ENCODE data around the gene GJA4.

Gene GJA4

GRCh38 chr1:34792868-34793727 is at the start of gene GJA4:
TSS of gene GJA4 (plus strand) at chr1:34792999. CDS start at chr1:34794214, 1,215 bp downstream.
- Histone ChIP-seq H3K4me3 (ENCODE audit: insufficient read length, low read depth) (no peak within 1 kb of the TSS), H3K27me3 (ENCODE audit: insufficient read depth, insufficient read length) (no peaks in the 10 kb centered on the region), H3K4me1 (ENCODE audit: insufficient read depth, insufficient read length) (peaks cover 4% of the 10 kb centered on the region), H3K9ac (ENCODE audit: insufficient read length, low read depth) (no peak within 1 kb of the TSS), H3K9me3 (ENCODE audit: insufficient read depth, low read length) (no peaks in the 10 kb centered on the region), H3K36me3 (ENCODE audit: insufficient read depth, insufficient read length, low read length) (no peaks in the 10 kb centered on the region)
- no peak for DNase-seq (ENCODE audit: low read depth, low spot score)
- TF ChIP-seq YY1 (IDR thresholded peaks at IDR 0.05; ENCODE audit: insufficient read depth, insufficient read length) (no peak), SUZ12 (IDR thresholded peaks at IDR 0.05; ENCODE audit: extremely low read depth, insufficient read depth, insufficient read length) (no peak), ZNF274 (IDR thresholded peaks at IDR 0.05; ENCODE audit: low read depth, low read length) (no peak)

GRCh38 chr1:34743775-34744174 is 49.0 kb upstream of the GJA4 start:
- H3K4me1 ChIP-seq (ENCODE audit: insufficient read depth, insufficient read length): peaks cover 14% of the 10 kb centered on the region
- no peaks in the 10 kb centered on the region for H3K36me3 ChIP-seq (ENCODE audit: insufficient read depth, insufficient read length, low read length)
- TF ChIP-seq ZNF274 (IDR thresholded peaks at IDR 0.05; ENCODE audit: low read depth, low read length) (no peak), SUZ12 (IDR thresholded peaks at IDR 0.05; ENCODE audit: extremely low read depth, insufficient read depth, insufficient read length) (no peak), YY1 (IDR thresholded peaks at IDR 0.05; ENCODE audit: insufficient read depth, insufficient read length) (no peak)
- no peak overlapping the region for H3K9ac ChIP-seq (ENCODE audit: insufficient read length, low read depth)
- peaks cover 19% of the 10 kb centered on the region for H3K27me3 ChIP-seq (ENCODE audit: insufficient read depth, insufficient read length)
- no peaks in the 10 kb centered on the region for H3K9me3 ChIP-seq (ENCODE audit: insufficient read depth, low read length)
- DNase-seq (ENCODE audit: low read depth, low spot score): no peak
- no peak overlapping the region for H3K4me3 ChIP-seq (ENCODE audit: insufficient read length, low read depth)

DNA sequence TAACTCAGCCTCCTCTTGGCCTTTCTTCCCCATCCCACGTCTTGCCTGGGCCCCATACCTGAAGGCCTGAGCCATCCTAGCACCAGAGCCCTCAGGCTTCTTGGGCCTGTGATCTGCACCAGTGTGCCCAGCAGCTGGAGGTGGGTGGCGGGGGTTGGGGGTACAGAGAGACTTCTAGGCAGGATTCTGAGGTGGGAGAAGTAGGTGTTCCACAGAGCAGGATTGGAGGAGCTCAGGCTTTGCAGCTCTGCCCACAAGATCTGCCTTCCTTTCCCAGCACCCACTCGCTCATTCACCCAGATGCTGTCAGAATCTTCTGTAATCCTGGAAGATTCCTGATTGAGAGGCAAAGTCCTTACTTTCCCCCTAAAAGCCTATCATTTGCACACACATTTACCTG is 47.9 kb upstream of the GJA4 start:
- DNase-seq (ENCODE audit: low read depth, low spot score): no peak
- H3K27me3 ChIP-seq (ENCODE audit: insufficient read depth, insufficient read length): peaks cover 19% of the 10 kb centered on the region
- H3K4me1 ChIP-seq (ENCODE audit: insufficient read depth, insufficient read length): peaks cover 6% of the 10 kb centered on the region
- TF ChIP-seq YY1 (IDR thresholded peaks at IDR 0.05; ENCODE audit: insufficient read depth, insufficient read length) (no peak), ZNF274 (IDR thresholded peaks at IDR 0.05; ENCODE audit: low read depth, low read length) (no peak), SUZ12 (IDR thresholded peaks at IDR 0.05; ENCODE audit: extremely low read depth, insufficient read depth, insufficient read length) (no peak)
- H3K36me3 ChIP-seq (ENCODE audit: insufficient read depth, insufficient read length, low read length): no peaks in the 10 kb centered on the region
- no peak overlapping the region for H3K9ac ChIP-seq (ENCODE audit: insufficient read length, low read depth)
- no peak overlapping the region for H3K4me3 ChIP-seq (ENCODE audit: insufficient read length, low read depth)
- no peaks in the 10 kb centered on the region for H3K9me3 ChIP-seq (ENCODE audit: insufficient read depth, low read length)

GRCh38 chr1:34745666-34746065 is 47.1 kb upstream of the GJA4 start:
- no peak overlapping the region for H3K4me3 ChIP-seq (ENCODE audit: insufficient read length, low read depth)
- TF ChIP-seq SUZ12 (IDR thresholded peaks at IDR 0.05; ENCODE audit: extremely low read depth, insufficient read depth, insufficient read length) (no peak), ZNF274 (IDR thresholded peaks at IDR 0.05; ENCODE audit: low read depth, low read length) (no peak), YY1 (IDR thresholded peaks at IDR 0.05; ENCODE audit: insufficient read depth, insufficient read length) (no peak)

DNA sequence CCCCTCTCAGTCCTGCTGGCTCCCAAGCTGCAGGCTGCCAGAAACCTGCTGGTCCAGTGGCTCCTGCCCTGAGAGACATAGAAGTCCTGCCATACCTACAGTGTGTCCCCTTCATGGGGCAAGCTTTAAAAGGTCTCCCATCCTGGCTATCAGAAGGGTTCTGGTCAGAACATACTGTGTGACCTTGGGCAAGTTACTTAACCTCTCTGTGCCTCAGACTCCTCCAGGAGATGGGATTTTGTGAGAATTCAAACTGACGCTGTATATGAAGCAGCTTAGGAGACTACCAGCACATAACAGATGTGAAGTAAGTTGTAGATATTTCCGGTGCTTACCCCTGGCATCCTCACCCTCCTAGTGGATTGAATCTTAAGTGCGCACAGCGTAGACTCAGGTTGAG is 46.7 kb upstream of the GJA4 start:
- no peaks in the 10 kb centered on the region for H3K36me3 ChIP-seq (ENCODE audit: insufficient read depth, insufficient read length, low read length)
- H3K9ac ChIP-seq (ENCODE audit: insufficient read length, low read depth): no peak overlapping the region
- TF ChIP-seq YY1 (IDR thresholded peaks at IDR 0.05; ENCODE audit: insufficient read depth, insufficient read length) (no peak), ZNF274 (IDR thresholded peaks at IDR 0.05; ENCODE audit: low read depth, low read length) (no peak), SUZ12 (IDR thresholded peaks at IDR 0.05; ENCODE audit: extremely low read depth, insufficient read depth, insufficient read length) (no peak)
- H3K9me3 ChIP-seq (ENCODE audit: insufficient read depth, low read length): no peaks in the 10 kb centered on the region
- no peak for DNase-seq (ENCODE audit: low read depth, low spot score)
- H3K4me1 ChIP-seq (ENCODE audit: insufficient read depth, insufficient read length): peaks cover 11% of the 10 kb centered on the region
- H3K4me3 ChIP-seq (ENCODE audit: insufficient read length, low read depth): no peak overlapping the region
- H3K27me3 ChIP-seq (ENCODE audit: insufficient read depth, insufficient read length): peaks cover 19% of the 10 kb centered on the region

More at GRCh38 chr1:34745666-34746065, 47.1 kb upstream of the GJA4 start:
- H3K4me1 ChIP-seq (ENCODE audit: insufficient read depth, insufficient read length): peaks cover 6% of the 10 kb centered on the region
- peaks cover 19% of the 10 kb centered on the region for H3K27me3 ChIP-seq (ENCODE audit: insufficient read depth, insufficient read length)
- no peak overlapping the region for H3K9ac ChIP-seq (ENCODE audit: insufficient read length, low read depth)
- no peaks in the 10 kb centered on the region for H3K36me3 ChIP-seq (ENCODE audit: insufficient read depth, insufficient read length, low read length)
- no peaks in the 10 kb centered on the region for H3K9me3 ChIP-seq (ENCODE audit: insufficient read depth, low read length)
- no peak for DNase-seq (ENCODE audit: low read depth, low spot score)

DNA sequence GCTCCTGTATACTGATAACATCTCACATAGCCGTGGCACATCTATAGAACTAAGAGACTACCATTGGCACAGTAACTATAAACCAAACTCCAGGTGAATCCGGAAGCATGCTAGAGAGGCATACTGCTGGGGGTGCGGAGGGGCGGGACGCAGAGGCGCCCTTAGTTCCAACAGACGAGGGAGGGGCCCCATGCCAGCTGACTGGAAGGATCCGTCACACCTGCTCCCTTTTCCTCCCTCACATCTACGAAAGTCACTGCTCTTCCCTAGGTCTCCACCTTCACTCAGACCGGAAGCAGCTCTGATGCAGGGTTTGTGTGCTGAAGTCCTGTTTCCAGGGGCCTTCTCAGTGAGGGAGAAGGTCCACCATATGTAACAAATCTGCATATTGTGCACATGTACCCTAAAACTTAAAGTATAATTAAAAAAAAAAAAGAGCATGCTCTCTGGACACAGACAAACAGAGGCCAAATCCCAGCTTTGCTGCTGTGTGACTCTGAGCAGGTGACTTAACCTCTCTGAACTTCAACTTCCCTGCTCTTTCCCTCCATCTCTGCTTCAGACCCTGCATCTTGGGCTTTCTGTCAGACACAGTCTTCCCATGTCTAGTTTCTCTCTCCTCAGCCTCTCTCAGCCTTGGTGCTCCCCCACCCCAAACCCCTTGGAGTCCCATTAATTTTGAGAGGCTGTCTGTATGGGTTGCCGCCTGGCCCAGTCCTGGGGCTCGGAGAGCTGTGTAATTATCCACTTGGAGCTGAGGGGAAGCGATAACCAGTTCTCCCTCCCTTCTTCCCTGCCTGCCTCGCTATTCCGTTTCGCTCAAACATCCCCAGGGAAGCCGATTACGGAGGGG is 45.8 kb upstream of the GJA4 start:
- Histone ChIP-seq H3K9ac (ENCODE audit: insufficient read length, low read depth) (no peak overlapping the region), H3K27me3 (ENCODE audit: insufficient read depth, insufficient read length) (peaks cover 10% of the 10 kb centered on the region), H3K36me3 (ENCODE audit: insufficient read depth, insufficient read length, low read length) (no peaks in the 10 kb centered on the region), H3K4me3 (ENCODE audit: insufficient read length, low read depth) (no peak overlapping the region), H3K9me3 (ENCODE audit: insufficient read depth, low read length) (no peaks in the 10 kb centered on the region), H3K4me1 (ENCODE audit: insufficient read depth, insufficient read length) (peaks cover 11% of the 10 kb centered on the region)
- TF ChIP-seq SUZ12 (IDR thresholded peaks at IDR 0.05; ENCODE audit: extremely low read depth, insufficient read depth, insufficient read length) (no peak), YY1 (IDR thresholded peaks at IDR 0.05; ENCODE audit: insufficient read depth, insufficient read length) (no peak), ZNF274 (IDR thresholded peaks at IDR 0.05; ENCODE audit: low read depth, low read length) (no peak)
- DNase-seq (ENCODE audit: low read depth, low spot score): no peak

DNA sequence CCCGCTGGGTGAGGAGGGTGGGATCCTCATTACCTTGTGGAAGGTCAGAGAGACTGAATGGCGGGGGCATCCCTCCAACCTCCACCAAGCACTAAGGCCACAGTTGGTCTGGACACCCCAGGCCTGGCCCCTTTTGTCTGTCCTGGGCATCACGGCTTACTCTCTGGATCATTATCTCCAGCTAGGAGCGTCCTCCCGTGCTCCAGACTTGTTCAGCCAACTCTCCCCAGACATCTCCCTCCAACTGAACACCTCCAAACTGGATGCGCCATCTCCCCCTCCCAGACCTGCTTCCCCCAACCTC is 45.2 kb upstream of the GJA4 start:
- no peak for DNase-seq (ENCODE audit: low read depth, low spot score)
- peaks cover 11% of the 10 kb centered on the region for H3K4me1 ChIP-seq (ENCODE audit: insufficient read depth, insufficient read length)
- H3K4me3 ChIP-seq (ENCODE audit: insufficient read length, low read depth): no peak overlapping the region
- H3K9ac ChIP-seq (ENCODE audit: insufficient read length, low read depth): no peak overlapping the region
- peaks cover 5% of the 10 kb centered on the region for H3K27me3 ChIP-seq (ENCODE audit: insufficient read depth, insufficient read length)
- no peaks in the 10 kb centered on the region for H3K36me3 ChIP-seq (ENCODE audit: insufficient read depth, insufficient read length, low read length)
- no peaks in the 10 kb centered on the region for H3K9me3 ChIP-seq (ENCODE audit: insufficient read depth, low read length)
- TF ChIP-seq ZNF274 (IDR thresholded peaks at IDR 0.05; ENCODE audit: low read depth, low read length) (no peak), YY1 (IDR thresholded peaks at IDR 0.05; ENCODE audit: insufficient read depth, insufficient read length) (no peak), SUZ12 (IDR thresholded peaks at IDR 0.05; ENCODE audit: extremely low read depth, insufficient read depth, insufficient read length) (no peak)
